Neural cell (in vitro differentiated cells): Measurements from ENCODE around the gene CAPN9.

Experiments
- EP300 ChIP-seq: fragments of 450-650 bp; conservative IDR thresholded peaks from 2 replicates; pipeline ENCODE4 v1.6.1; 2014; ENCODE audit warnings: antibody characterized with exemption, mild to moderate bottlenecking, moderate library complexity; ENCODE audit not compliant: poor library complexity, severe bottlenecking
- EZH2 ChIP-seq: fragments of 200-600, 300-800 bp; shearing (Covaris generic), sonication (generic); IDR thresholded peaks from 2 replicates; pipeline ENCODE4 v1.6.1; 2014; ENCODE audit warnings: antibody characterized with exemption, low read length, borderline replicate concordance, mild to moderate bottlenecking; ENCODE audit not compliant: insufficient read depth, poor library complexity, severe bottlenecking
- POLR2AphosphoS5 ChIP-seq: IDR thresholded peaks from 2 replicates; pipeline ENCODE4 v1.6.1; 2012
- RAD21 ChIP-seq: fragments of 450-650 bp; conservative IDR thresholded peaks from 2 replicates; pipeline ENCODE4 v1.6.1; 2014; ENCODE audit warnings: antibody characterized with exemption, mild to moderate bottlenecking, moderate library complexity
- SMC3 ChIP-seq: fragments of 450-650 bp; conservative IDR thresholded peaks from 2 replicates; pipeline ENCODE4 v1.6.1; 2014; ENCODE audit warnings: antibody characterized with exemption, mild to moderate bottlenecking, moderate library complexity; ENCODE audit not compliant: poor library complexity
- TAF1 ChIP-seq: IDR thresholded peaks from 2 replicates; pipeline ENCODE4 v1.6.1; 2012; ENCODE audit warnings: low read depth
- TF ChIP-seq, protein P1 (sequence below): fragments of 450-650 bp; IDR thresholded peaks from 2 replicates; pipeline ENCODE4 v1.5.1; 2014; ENCODE audit warnings: antibody characterized with exemption, mild to moderate bottlenecking, moderate library complexity; ENCODE audit not compliant: poor library complexity, severe bottlenecking

DNA sequence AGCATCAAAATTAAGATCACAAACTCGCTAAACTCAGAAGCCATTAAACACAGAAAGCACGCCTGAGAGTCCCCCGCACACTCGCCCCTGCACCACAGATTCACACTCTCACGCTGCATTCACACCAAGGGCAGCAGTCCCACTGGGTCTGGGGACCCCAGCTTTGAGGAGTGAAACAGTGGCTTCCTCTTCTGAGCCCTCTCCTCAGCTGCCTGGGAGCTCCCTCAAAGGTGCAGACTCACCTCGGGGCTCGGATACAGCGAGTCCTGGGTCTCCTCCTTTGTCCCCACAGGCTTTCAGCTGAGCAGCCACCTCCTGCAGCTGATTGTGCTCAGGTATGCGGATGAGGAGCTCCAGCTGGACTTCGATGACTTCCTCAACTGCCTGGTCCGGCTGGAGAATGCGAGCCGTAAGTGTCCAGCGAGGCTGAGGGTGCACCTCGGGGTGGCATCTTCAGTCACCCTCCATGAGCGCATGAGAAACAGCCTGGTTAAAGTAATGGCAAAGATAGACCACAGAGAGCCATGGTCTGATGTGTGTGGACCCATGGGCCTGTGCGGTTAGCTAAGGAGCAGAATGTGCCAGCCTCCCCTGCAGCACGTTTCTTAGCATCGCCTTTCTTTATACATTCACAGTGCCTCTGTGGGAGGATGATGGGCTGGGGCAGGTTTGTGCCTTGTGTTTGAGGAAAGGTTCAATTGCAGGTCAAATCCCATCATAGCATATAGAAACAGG lies 47.9 kb downstream of the CAPN9 start:
- TF ChIP-seq, protein P1, sequence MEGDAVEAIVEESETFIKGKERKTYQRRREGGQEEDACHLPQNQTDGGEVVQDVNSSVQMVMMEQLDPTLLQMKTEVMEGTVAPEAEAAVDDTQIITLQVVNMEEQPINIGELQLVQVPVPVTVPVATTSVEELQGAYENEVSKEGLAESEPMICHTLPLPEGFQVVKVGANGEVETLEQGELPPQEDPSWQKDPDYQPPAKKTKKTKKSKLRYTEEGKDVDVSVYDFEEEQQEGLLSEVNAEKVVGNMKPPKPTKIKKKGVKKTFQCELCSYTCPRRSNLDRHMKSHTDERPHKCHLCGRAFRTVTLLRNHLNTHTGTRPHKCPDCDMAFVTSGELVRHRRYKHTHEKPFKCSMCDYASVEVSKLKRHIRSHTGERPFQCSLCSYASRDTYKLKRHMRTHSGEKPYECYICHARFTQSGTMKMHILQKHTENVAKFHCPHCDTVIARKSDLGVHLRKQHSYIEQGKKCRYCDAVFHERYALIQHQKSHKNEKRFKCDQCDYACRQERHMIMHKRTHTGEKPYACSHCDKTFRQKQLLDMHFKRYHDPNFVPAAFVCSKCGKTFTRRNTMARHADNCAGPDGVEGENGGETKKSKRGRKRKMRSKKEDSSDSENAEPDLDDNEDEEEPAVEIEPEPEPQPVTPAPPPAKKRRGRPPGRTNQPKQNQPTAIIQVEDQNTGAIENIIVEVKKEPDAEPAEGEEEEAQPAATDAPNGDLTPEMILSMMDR: no peak
- no peak for TF ChIP-seq RAD21
- TF ChIP-seq EP300: no peak
- TF ChIP-seq TAF1: no peak
- no peak for TF ChIP-seq EZH2
- TF ChIP-seq POLR2AphosphoS5: no peak
- TF ChIP-seq SMC3: no peak
